GM19023 (cell line): ENCODE data around the gene CD82.
"Not testable (repeated sequence)": the region's sequence is repeated elsewhere in the genome, so short reads cannot be mapped to it uniquely, and the experiment has no call there.

Experiments
- ATAC-seq: cut with Tn5 transposase; IDR thresholded peaks from one replicate; pipeline ENCODE4 v1.9.1; 2021; ENCODE audit warnings: mild to moderate bottlenecking, moderate library complexity; ENCODE audit not compliant: unreplicated experiment

The CD82 gene

GRCh38 chr11:44628730-44629700 lies 63.6 kb downstream of the CD82 start:
- ATAC-seq: no peak

- ATAC-seq: no peak
These were observed 64.4 kb downstream of the CD82 start for GRCh38 chr11:44629732-44630345.

GRCh38 chr11:44630511-44631210 lies 65.2 kb downstream of the CD82 start:
- no peak for ATAC-seq

GRCh38 chr11:44631831-44632230 lies 66.4 kb downstream of the CD82 start:
- no peak for ATAC-seq

GRCh38 chr11:44632466-44633123 lies 67.1 kb downstream of the CD82 start:
- ATAC-seq: no peak

- ATAC-seq: no peak
These were observed 68.2 kb downstream of the CD82 start for GRCh38 chr11:44633641-44634040.

- no peak for ATAC-seq
These were observed 69.2 kb downstream of the CD82 start for GRCh38 chr11:44634401-44635281.

- no peak for ATAC-seq
These were observed 72.0 kb downstream of the CD82 start for GRCh38 chr11:44637487-44637886.

GRCh38 chr11:44638032-44638431 lies 72.6 kb downstream of the CD82 start:
- ATAC-seq: no peak

GRCh38 chr11:44643217-44643616 lies 77.8 kb downstream of the CD82 start:
- ATAC-seq: no peak

- no peak for ATAC-seq
These were observed 80.4 kb downstream of the CD82 start for GRCh38 chr11:44645827-44646226.

- not testable (repeated sequence) for ATAC-seq
These were observed 81.9 kb downstream of the CD82 start for GRCh38 chr11:44647255-44647955.

GRCh38 chr11:44648109-44648508 lies 82.6 kb downstream of the CD82 start:
- ATAC-seq: no peak

GRCh38 chr11:44651535-44652155 lies 86.2 kb downstream of the CD82 start:
- ATAC-seq: no peak

- ATAC-seq: no peak
These were observed 87.6 kb downstream of the CD82 start for GRCh38 chr11:44652901-44653644.

GRCh38 chr11:44654057-44654456 lies 88.6 kb downstream of the CD82 start:
- no peak for ATAC-seq

GRCh38 chr11:44654596-44654995 lies 89.1 kb downstream of the CD82 start:
- no peak for ATAC-seq

- ATAC-seq: no peak
These were observed 92.5 kb downstream of the CD82 start for GRCh38 chr11:44657836-44658505.
